22Rv1 (cell line): Measurements from ENCODE around the gene PITRM1.

Source experiments
- H3K27ac ChIP-seq: fragments of 450-650 bp; 2 replicates; pipeline ENCODE4 v1.5.1; 2017
- ZFX ChIP-seq: fragments of 450-650 bp; IDR thresholded peaks from 2 replicates; pipeline ENCODE4 v1.6.1; 2017; ENCODE audit warnings: antibody characterized with exemption, borderline replicate concordance
- TF ChIP-seq, protein P1 (sequence below): fragments of 450-650 bp; IDR thresholded peaks from 2 replicates; pipeline ENCODE4 v1.5.1; 2017; ENCODE audit warnings: mild to moderate bottlenecking

Gene PITRM1

DNA sequence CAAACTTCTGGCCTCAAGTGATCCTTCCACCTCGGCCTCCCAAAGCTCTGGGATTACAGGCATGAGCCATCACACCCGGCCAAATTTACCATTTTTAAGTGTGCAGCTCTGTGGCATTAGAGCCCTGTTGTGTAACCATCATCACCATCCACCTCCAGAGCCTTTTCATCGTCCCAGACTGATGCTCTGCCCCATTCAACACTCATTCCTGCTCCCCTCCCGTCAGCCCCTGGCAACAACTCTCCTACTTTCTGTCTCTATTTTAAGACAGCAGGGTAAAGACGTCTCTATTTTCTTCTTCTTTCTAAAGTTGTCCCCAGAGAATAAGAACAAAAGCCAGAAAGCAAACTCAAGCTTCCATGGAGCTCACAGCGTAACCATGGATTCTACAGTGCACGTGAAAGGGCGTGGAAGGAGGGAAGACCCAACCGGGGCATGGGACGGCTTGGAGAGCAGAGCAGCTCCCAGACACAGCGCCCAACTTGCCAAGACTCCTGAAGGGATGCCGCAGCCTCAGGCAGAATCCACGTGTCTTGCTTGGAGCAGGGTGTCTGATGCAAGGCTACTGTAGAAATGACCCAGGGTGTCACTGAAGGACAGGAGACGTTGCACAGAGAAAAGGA is 42.7 kb upstream of the PITRM1 start:
- H3K27ac ChIP-seq = no peak overlapping the region
- TF ChIP-seq ZFX = no peak
- TF ChIP-seq, protein P1, sequence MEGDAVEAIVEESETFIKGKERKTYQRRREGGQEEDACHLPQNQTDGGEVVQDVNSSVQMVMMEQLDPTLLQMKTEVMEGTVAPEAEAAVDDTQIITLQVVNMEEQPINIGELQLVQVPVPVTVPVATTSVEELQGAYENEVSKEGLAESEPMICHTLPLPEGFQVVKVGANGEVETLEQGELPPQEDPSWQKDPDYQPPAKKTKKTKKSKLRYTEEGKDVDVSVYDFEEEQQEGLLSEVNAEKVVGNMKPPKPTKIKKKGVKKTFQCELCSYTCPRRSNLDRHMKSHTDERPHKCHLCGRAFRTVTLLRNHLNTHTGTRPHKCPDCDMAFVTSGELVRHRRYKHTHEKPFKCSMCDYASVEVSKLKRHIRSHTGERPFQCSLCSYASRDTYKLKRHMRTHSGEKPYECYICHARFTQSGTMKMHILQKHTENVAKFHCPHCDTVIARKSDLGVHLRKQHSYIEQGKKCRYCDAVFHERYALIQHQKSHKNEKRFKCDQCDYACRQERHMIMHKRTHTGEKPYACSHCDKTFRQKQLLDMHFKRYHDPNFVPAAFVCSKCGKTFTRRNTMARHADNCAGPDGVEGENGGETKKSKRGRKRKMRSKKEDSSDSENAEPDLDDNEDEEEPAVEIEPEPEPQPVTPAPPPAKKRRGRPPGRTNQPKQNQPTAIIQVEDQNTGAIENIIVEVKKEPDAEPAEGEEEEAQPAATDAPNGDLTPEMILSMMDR = no peak

GRCh38 chr10:3213758-3214515 is 41.4 kb upstream of the PITRM1 start:
- no peak overlapping the region for H3K27ac ChIP-seq
- TF ChIP-seq ZFX = no peak
- TF ChIP-seq, protein P1 = no peak

DNA sequence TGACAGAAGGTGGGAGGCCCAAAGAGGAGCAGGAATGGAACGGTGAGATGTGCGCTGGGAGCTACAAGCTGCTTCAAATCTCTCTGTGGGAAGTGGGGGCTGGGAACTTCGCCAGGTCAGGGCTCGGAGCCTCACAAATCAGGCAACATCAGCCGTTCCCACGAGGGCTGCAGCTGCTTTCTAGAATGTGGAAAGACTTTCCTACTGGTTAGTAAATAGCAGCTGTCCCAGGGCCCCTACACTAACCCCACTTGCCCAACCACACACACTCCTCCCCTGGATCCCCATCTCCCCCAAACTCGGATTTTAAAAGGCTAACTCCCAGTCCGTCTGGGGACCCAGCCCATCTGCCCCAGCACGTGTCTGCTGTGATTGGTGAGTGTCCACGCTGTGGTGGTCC is 40.6 kb upstream of the PITRM1 start:
- TF ChIP-seq, protein P1 = no peak
- no peak for TF ChIP-seq ZFX
- no peak overlapping the region for H3K27ac ChIP-seq

GRCh38 chr10:3210251-3210877 is 37.8 kb upstream of the PITRM1 start:
- H3K27ac ChIP-seq = no peak overlapping the region
- TF ChIP-seq, protein P1 = no peak
- TF ChIP-seq ZFX = no peak

DNA sequence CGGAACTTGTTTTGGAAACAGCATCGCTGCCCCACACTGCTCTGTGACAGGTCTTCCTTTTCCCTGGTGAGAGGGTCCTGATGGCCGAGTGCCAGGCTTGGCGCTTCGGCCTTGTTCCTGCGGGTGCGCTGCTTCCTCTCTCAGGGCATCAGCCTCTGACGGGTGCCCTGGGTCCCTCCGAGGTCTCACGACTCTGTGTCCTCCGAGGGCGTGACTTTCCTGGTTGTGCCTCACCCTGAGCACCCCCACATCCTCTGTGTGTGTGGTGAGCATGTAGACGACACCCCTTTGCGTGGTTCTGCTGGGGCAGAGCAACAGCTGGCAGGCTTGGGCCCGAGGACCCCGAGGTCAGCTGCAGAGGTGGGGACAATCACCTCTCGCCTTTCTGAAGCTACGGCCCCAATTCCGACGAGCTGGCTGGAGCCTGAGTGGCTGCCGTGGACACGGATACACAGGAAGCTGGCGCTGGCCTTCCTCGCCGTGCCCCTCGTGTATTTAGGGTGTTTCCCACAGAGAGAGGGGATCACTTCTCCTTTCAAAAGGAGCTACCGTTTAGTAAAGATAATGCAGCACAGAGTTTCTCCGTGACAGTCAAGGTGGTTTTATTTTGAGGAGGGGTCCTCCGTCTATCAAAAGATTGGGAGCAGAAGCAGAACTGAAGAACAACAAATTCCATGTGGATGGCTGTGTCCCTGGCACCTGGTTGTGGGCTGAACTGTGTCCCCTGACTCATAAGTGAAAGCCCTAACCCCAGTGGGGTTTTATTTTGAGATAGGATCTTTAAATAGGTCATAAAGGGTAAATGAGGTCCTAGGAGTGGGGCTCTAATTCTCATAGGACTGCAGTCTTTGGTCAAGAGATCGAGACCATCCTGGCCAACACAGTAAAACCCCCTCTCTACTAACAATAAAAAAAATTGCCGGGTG is 36.2 kb upstream of the PITRM1 start:
- no peak overlapping the region for H3K27ac ChIP-seq
- no peak for TF ChIP-seq ZFX
- TF ChIP-seq, protein P1 = no peak

- no peak overlapping the region for H3K27ac ChIP-seq
- TF ChIP-seq ZFX = no peak
- TF ChIP-seq, protein P1 = no peak
Observed at GRCh38 chr10:3207351-3207750, 34.8 kb upstream of the PITRM1 start.
